Breast epithelium (tissue), 4 donors: ENCODE results near the gene FBXO31. TPM values are rescaled to one million over a fixed set of nuclear protein-coding genes. Genes with fewer than 3 reads are reported as not detected.
A peak's percentile ranks its signal among the peaks of the same experiment; 100 is the strongest.

Source experiments
- DNase-seq, 2 donors: peaks; one replicate each; pipeline ENCODE4 v3.0.0-alpha.2; 2019; ENCODE audit warnings: low spot score in 2 of 2
- H3K27ac ChIP-seq, 2 donors: fragments of 200-600 bp; sonication (generic) in 1 of 2; one replicate each; pipeline ENCODE4 v1.5.1; 2016 to 2019; ENCODE audit warnings: mild to moderate bottlenecking in 1 of 2
- H3K27me3 ChIP-seq, 2 donors: fragments of 200-600 bp; sonication (generic) in 1 of 2; one replicate each; pipeline versions ENCODE4 v1.5.1 to v1.6.0; 2017 to 2019; ENCODE audit warnings: control low read depth in 1 of 2, mild to moderate bottlenecking in 1 of 2
- H3K36me3 ChIP-seq: fragments of 200-600 bp; one replicate; pipeline ENCODE4 v1.5.1; 2019
- H3K4me1 ChIP-seq, 2 donors: fragments of 200-600 bp; sonication (generic); one replicate each; pipeline ENCODE4 v1.5.1; 2016 to 2019; ENCODE audit warnings: control low read depth in 1 of 2
- H3K4me3 ChIP-seq, 3 donors: fragments of 200-600 bp; sonication (generic); 1 replicate in 2 of 3; 2 replicates in 1 of 3; pipeline ENCODE4 v1.5.1; 2016 to 2019; ENCODE audit warnings: mild to moderate bottlenecking in 3 of 3, moderate library complexity in 2 of 3
- H3K9me3 ChIP-seq, 2 donors: fragments of 200-600 bp; sonication (generic) in 1 of 2; one replicate each; pipeline ENCODE4 v1.5.1; 2016 to 2019; ENCODE audit warnings: control low read depth in 1 of 2
- CTCF ChIP-seq, 3 donors: fragments of 450-650 bp; IDR thresholded peaks; one replicate each; pipeline ENCODE4 v1.5.1; 2016 to 2017; ENCODE audit warnings: antibody characterized with exemption in 3 of 3, mild to moderate bottlenecking in 3 of 3, moderate library complexity in 3 of 3
- POLR2A ChIP-seq: fragments of 450-650 bp; IDR thresholded peaks from one replicate; pipeline ENCODE4 v1.6.1; 2016; ENCODE audit warnings: antibody characterized with exemption, mild to moderate bottlenecking, moderate library complexity
- POLR2AphosphoS5 ChIP-seq, 3 donors: sonication (generic); formaldehyde crosslinking; IDR thresholded peaks; one replicate each; pipeline ENCODE4 v1.6.1; 2017; ENCODE audit warnings: antibody characterized with exemption in 3 of 3
- intact Hi-C: fragments of 100-400 bp; cut with DNase I; formaldehyde crosslinking; loops from one replicate; pipeline ENCODE4 v1.15.1; 2023; ENCODE audit warnings: low total_unique reads
- total RNA-seq, 3 donors: library from RNA; depleted of rRNA; stranded (reverse); fragments of >200 nt; gene quantifications; one replicate each; pipeline ENCODE4 v1.1.0, GENCODE V29; 2016

FBXO31 gene
- total RNA-seq, 3 donors from 2014 or later = 43.0 to 74.7 (median 67.4) TPM

GRCh38 chr16:87406495-87407088, 23.0 kb upstream of the FBXO31 start:
- TF ChIP-seq POLR2AphosphoS5 (IDR thresholded peaks at IDR 0.05) (no peak), POLR2A (no peak), CTCF (IDR thresholded peaks at IDR 0.05) (no peak)
- no peaks in the 10 kb centered on the region for H3K9me3 ChIP-seq
- intact Hi-C loops = no loop called here
- H3K27ac ChIP-seq = peak overlapping the region; percentile 26 to 49
- H3K4me3 ChIP-seq = no peak overlapping the region
- H3K36me3 ChIP-seq = peaks cover 12% of the 10 kb centered on the region
- H3K4me1 ChIP-seq = no peaks in the 10 kb centered on the region
- DNase-seq = no peak
- no peaks in the 10 kb centered on the region for H3K27me3 ChIP-seq

- no peak for DNase-seq
- Histone ChIP-seq H3K36me3 (peaks cover 8% of the 10 kb centered on the region), H3K4me3 (no peak overlapping the region), H3K27me3 (no peaks in the 10 kb centered on the region), H3K4me1 (no peaks in the 10 kb centered on the region), H3K27ac (no peak overlapping the region), H3K9me3 (no peaks in the 10 kb centered on the region)
- TF ChIP-seq CTCF (IDR thresholded peaks at IDR 0.05) = no peak
- intact Hi-C loops = no loop called here
These were observed 21.4 kb upstream of the FBXO31 start for GRCh38 chr16:87404764-87405625.

- TF ChIP-seq CTCF (IDR thresholded peaks at IDR 0.05) (no peak), POLR2A (no peak), POLR2AphosphoS5 (IDR thresholded peaks at IDR 0.05) (no peak)
- no peaks in the 10 kb centered on the region for H3K27me3 ChIP-seq
- no peak overlapping the region for H3K4me3 ChIP-seq
- intact Hi-C loops = no loop called here
- H3K4me1 ChIP-seq = peaks cover 0 to 18% of the 10 kb centered on the region in 2 donors
- DNase-seq = peak in 1 of 2 donors; percentile 12
- no peaks in the 10 kb centered on the region for H3K36me3 ChIP-seq
- no peak overlapping the region for H3K27ac ChIP-seq
- H3K9me3 ChIP-seq = no peaks in the 10 kb centered on the region
These were observed 11.7 kb upstream of the FBXO31 start for GRCh38 chr16:87395181-87395842.

GRCh38 chr16:87393680-87394055, 10.1 kb upstream of the FBXO31 start:
- H3K36me3 ChIP-seq = no peaks in the 10 kb centered on the region
- DNase-seq = peak in 1 of 2 donors; percentile 20
- H3K27me3 ChIP-seq = no peaks in the 10 kb centered on the region
- intact Hi-C loops = no loop called here
- no peak for TF ChIP-seq POLR2AphosphoS5 (IDR thresholded peaks at IDR 0.05)
- no peak for TF ChIP-seq CTCF (IDR thresholded peaks at IDR 0.05)
- no peak for TF ChIP-seq POLR2A
- peak overlapping the region; percentile 99 to 100 for H3K27ac ChIP-seq
- peaks cover 0 to 18% of the 10 kb centered on the region in 2 donors for H3K4me1 ChIP-seq
- H3K4me3 ChIP-seq = peak overlapping the region; percentile 69 to 97 (median 86)
- no peaks in the 10 kb centered on the region for H3K9me3 ChIP-seq
